ENCODE results near the gene IQCM. TPM values are rescaled to one million over a fixed set of nuclear protein-coding genes. Genes with fewer than 3 reads are reported as not detected.
A peak's percentile ranks its signal among the peaks of the same experiment; 100 is the strongest.
"Not testable (repeated sequence)": the region's sequence is repeated elsewhere in the genome, so short reads cannot be mapped to it uniquely, and the experiment has no call there.

Gene IQCM
- polyA plus RNA-seq, 1 donor: not detected

DNA sequence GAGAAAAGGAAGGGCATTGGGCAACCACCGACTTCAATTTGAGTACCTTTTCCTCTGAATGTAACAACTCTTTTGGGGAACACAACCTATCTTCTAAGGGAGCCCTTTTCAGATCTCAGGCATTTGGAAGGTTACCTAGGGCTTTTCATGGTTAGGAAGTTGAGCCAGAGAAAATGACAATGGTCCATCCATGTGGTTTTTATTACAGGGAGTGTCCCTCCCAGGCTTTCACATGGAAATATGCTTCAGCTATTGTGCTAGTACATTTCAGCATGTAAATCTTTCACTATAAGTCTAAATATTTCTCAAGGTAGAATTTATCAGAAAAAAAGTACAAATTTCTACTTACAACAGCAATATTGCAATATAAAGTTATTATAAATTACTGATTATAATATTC is 259.8 kb downstream of the IQCM start:
- no peak for DNase-seq

GRCh38 chr4:149555146-149555545 is 260.5 kb downstream of the IQCM start:
- DNase-seq: no peak

- DNase-seq: no peak
Measured at GRCh38 chr4:149553959-149554520, 261.6 kb downstream of the IQCM start.

DNA sequence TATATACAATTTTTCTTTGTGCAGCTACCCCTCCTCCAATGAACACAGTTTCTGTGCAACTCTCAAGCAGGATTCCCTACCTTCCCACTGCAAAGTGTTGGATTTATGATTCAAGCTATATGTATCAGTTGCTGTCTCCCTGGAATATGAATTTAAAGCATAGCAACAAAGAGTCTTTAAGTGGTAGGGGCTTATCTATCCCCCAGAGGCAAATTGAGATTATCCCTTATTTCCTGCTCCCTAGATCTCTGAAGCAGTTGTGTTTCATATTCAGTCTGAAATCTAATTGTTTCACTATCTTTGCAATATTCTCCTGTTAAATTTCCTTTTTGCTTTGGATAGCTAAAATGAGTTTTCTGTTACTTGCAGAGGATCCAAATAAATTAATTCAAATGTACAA is 263.0 kb downstream of the IQCM start:
- DNase-seq: no peak

DNA sequence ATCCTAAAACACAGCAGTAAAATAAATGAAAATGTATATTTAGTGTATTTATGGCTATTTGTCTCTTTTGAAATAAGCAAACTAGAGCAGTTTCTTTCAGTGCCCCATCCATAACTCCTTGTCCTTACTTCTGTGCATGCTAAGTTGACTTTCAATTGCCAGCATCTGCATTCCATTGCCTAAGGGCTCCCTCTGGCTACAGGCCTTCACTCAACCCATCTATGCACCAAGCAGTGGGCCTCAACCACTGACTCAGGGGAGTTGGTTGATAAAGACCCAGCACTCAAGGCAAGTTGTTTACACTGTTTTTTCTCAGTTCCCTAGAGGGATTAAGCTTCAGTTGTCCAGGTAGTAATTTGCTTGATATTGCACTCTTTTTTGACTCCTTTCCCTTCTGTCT is 265.7 kb downstream of the IQCM start:
- no peak for DNase-seq

DNA sequence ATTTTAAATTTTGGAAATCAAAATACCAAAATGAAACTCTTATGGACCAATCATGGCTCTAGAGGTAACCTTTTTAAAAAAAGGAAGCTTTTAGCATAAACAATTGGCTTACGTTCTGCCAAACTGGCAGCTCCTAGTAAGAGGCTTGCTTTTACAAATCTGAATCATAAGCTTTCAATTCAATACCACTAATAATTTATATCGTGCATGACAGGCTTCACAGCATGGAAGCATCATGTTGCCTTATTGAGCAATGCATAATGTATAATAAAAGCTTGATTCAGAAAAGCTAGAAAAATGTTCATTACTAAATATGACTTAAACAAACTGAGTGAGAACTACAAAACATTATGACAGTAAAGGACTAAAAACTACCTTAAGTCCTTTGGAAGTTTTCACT is 280.9 kb downstream of the IQCM start:
- no peak for DNase-seq

DNA sequence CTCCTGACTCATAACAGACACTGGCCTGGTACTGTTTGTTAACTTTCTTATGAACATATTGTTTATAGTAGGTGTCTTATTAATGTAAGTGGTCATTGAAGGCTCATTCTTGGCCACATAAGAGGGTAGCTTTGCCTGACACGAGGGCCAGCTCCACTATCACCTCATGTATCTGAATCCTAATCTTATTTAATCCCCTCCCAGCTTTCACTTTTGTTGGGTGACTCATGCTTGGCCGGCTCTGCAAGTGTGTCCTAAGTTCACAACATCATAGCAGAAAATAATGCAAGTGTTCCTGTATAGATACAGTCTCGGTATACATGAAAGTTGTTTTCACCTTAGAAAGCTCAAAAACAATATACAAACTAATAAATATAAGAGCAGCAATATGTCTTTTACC is 283.8 kb downstream of the IQCM start:
- no peak for DNase-seq

DNA sequence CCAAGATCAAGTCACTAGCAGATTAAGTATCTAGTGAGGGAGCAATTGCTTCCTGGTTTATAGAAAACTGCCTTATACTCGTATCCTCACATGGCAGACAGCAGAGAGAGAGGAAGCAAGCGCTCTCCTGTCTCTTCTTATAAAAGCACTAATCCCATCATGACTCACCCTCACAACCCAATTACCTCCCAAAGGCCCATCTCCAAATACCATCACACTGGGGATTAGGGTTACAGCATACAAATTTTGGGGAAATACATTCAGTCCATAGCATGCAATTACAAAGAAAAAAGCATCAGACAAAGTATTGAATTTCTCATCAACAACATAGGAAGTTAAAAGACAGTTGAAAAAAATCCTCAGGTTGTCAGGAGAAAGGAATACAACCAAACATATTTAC is 292.6 kb downstream of the IQCM start:
- DNase-seq: no peak

GRCh38 chr4:149521611-149522425 is 293.8 kb downstream of the IQCM start:
- no peak for DNase-seq

DNA sequence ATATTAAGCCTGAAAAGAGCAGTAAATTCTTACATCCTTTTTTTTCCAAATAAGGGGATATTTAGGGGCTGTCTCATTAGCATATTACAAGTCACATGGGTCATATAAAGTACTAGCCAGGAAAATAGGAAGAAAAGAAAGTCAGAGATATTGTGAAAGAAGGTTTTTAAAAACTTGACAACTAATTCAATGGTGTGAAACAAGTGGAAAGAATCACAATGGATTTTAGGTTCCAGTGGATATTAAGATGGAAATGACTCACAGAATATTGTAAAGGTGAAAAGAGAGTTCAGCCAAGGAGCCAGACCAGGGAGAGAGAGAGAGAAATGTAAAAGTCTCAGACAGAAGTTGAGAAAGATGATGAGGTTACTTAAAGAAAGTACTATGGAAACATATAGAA is 297.2 kb downstream of the IQCM start:
- DNase-seq: no peak

DNA sequence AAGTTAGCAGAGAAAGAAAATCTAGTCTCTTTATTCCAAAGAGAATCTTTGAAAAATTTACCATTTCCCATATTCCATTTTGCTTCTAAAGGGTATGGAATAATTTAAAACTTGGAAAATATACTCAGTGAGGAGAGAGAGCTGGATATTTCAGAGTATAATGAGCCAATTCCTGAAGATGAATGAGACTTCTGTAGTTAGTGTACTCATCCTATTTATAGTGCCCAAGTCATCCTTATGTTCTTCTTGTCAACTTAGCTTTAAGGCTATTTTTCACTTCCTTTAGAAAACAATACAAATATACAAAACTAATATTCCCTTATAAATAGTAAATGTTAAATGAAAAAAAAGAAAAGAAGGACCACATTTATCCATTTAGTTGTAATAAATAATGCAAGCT is 302.6 kb downstream of the IQCM start:
- no peak for DNase-seq

DNA sequence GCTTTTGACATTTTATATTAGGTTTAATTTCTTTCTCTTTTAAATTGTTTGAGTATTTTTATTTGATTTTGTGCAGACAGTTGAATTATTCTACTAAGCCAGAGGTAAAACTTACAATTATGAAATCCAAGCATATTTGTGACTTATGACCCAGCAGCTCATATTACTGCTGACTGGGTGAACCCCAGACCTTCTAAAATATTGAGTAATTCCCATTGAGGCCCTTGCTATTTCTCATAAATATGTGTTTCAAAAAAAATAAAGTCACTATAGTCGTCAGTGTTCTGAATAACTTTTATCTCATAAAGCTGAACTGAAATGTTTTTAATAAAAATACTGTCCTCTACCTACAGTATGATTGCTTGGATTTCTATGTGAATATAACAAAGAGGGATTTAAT is 303.1 kb downstream of the IQCM start:
- no peak for DNase-seq

DNA sequence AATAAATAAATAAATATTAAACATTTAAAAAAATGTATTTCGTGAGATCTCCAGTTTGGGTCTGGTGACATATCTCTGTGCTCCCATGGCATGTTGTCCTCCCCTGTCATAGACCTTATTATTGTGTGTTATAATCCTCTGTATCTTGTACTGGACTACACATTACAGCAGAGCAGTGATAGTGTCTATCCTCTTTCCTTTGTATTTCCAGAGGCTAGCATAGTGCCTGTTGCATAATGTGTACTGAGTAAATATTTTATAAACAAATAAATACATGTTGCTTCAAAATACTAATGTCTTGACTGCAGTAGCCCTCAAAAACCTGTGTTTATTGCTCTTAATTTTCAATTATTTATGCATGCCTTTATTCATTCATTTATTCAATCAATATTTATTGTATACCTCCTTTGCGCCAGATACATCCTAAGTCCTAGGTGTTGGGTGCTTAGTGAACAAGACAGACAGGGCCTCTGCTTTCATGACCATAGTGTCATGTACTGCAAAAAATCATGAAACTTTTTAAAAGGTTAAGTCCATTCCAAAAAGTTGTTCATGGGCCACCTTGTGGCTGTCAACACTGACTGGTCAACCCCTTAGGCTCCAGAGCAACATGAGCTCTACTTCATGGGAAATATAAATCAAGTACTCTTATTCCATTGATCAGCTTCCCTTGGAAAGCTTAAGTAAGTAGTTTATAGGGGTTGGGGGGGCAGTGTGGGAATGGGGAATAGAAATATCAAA is 303.9 kb downstream of the IQCM start:
- no peak for DNase-seq

GRCh38 chr4:149507309-149507708 is 308.3 kb downstream of the IQCM start:
- DNase-seq: not testable (repeated sequence)

GRCh38 chr4:149500806-149501205 is 314.8 kb downstream of the IQCM start:
- DNase-seq: no peak

- DNase-seq: no peak
Measured at GRCh38 chr4:149499726-149500125, 315.9 kb downstream of the IQCM start.

DNA sequence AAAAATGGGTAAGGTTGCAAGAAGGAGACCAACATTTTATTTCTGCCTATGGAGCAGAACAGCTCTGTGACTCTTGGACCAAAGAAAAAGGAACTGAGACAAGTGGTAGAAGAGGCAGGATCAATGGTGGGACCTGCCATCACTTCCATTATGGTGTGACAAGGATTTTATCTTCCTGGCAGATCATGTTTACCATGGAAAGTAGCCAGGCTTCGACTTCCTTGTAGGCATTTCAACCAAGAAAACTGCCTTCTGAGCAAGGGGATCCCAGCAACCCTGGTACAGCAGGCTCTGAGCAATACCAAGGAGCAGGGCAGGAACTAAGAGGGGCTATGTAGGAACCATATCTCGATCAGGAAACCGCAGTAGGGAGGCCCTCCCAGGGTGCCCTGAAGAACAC is 317.4 kb downstream of the IQCM start:
- no peak for DNase-seq

- peak; percentile 11 for DNase-seq
Measured at GRCh38 chr4:149493492-149493891, 322.2 kb downstream of the IQCM start.

DNA sequence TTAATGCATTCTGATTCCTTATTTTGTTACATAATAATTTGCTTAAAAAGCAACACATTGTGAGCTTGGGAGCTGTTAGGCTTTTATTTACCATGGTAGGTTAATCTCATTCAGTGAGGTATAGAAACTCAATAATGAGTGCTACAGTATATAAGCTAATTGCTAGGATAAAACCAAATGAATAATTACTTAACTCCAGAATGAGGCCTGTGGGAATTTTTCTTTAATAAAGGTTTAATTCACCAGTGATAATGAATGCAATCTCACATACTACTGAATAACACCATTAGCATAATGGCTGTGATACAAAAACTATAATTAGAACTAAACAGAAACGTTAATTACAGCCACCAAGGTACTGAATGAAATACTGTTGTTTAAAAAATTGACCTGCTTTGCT is 326.3 kb downstream of the IQCM start:
- no peak for DNase-seq

- DNase-seq: no peak
Measured at GRCh38 chr4:149486861-149487260, 328.8 kb downstream of the IQCM start.

GRCh38 chr4:149468669-149469068 is 347.0 kb downstream of the IQCM start:
- DNase-seq: not testable (repeated sequence)

GRCh38 chr4:149466446-149466845 is 349.2 kb downstream of the IQCM start:
- no peak for DNase-seq

GRCh38 chr4:149465955-149466354 is 349.7 kb downstream of the IQCM start:
- no peak for DNase-seq
